H9 (cell line): ENCODE data around the gene TRIL. TPM values are rescaled to one million over a fixed set of nuclear protein-coding genes. Genes with fewer than 3 reads are reported as not detected.

Experiments
- DNase-seq: peaks from one replicate; pipeline ENCODE4 v3.0.0-alpha.2; 2017
- H2AFZ ChIP-seq: one replicate; pipeline ENCODE4 v1.6.1; 2013; ENCODE audit warnings: mild to moderate bottlenecking, low read length, control low read depth, moderate library complexity
- H2AK5ac ChIP-seq: 2 replicates; pipeline ENCODE4 v1.6.1; 2013; ENCODE audit warnings: low read length, control low read depth, mixed read lengths; ENCODE audit not compliant: insufficient read length
- H2BK120ac ChIP-seq: one replicate; pipeline ENCODE4 v1.6.1; 2013; ENCODE audit warnings: low read depth, mild to moderate bottlenecking, low read length, control low read depth, inconsistent platforms; ENCODE audit not compliant: poor library complexity, severe bottlenecking
- H2BK12ac ChIP-seq: 2 replicates; pipeline ENCODE4 v1.6.1; 2013; ENCODE audit warnings: low read length, control low read depth, mixed read lengths, low read depth; ENCODE audit not compliant: insufficient read length
- H2BK15ac ChIP-seq: 2 replicates; pipeline ENCODE4 v1.6.1; 2013; ENCODE audit warnings: low read depth, low read length, control low read depth
- H2BK20ac ChIP-seq: one replicate; pipeline ENCODE4 v1.6.1; 2013; ENCODE audit warnings: low read depth, mild to moderate bottlenecking, low read length, control low read depth, inconsistent platforms; ENCODE audit not compliant: poor library complexity, severe bottlenecking
- H2BK5ac ChIP-seq: 2 replicates; pipeline ENCODE4 v1.6.1; 2013; ENCODE audit warnings: low read length, control low read depth, mixed read lengths; ENCODE audit not compliant: insufficient read length
- H3K14ac ChIP-seq: 2 replicates; pipeline ENCODE4 v1.6.1; 2013; ENCODE audit warnings: low read length, control low read depth; ENCODE audit not compliant: insufficient read depth
- H3K18ac ChIP-seq: 2 replicates; pipeline ENCODE4 v1.6.1; 2013; ENCODE audit warnings: low read depth, mild to moderate bottlenecking, mixed read lengths, low read length, control low read depth; ENCODE audit not compliant: insufficient read length
- H3K23ac ChIP-seq: 2 replicates; pipeline ENCODE4 v1.6.1; 2013; ENCODE audit warnings: low read length, control low read depth, mixed read lengths, low read depth; ENCODE audit not compliant: insufficient read length
- H3K23me2 ChIP-seq: 2 replicates; pipeline ENCODE4 v1.6.1; 2013; ENCODE audit warnings: low read depth, mild to moderate bottlenecking, mixed read lengths, low read length, control low read depth; ENCODE audit not compliant: insufficient read length, poor library complexity, severe bottlenecking
- H3K27ac ChIP-seq: 2 replicates; pipeline ENCODE4 v1.5.1; 2013; ENCODE audit warnings: low read length, control low read depth, mixed read lengths, low read depth; ENCODE audit not compliant: insufficient read length
- H3K27me3 ChIP-seq: 2 replicates; pipeline ENCODE4 v1.6.1; 2013; ENCODE audit warnings: low read length, control low read depth, inconsistent platforms; ENCODE audit not compliant: insufficient read depth
- H3K4ac ChIP-seq: 2 replicates; pipeline ENCODE4 v1.6.1; 2013; ENCODE audit warnings: low read depth, mild to moderate bottlenecking, control low read depth, inconsistent platforms, low read length, moderate library complexity
- H3K4me1 ChIP-seq: 2 replicates; pipeline ENCODE4 v1.6.1; 2013; ENCODE audit warnings: low read length, control low read depth, inconsistent platforms; ENCODE audit not compliant: insufficient read depth
- H3K4me2 ChIP-seq: 2 replicates; pipeline ENCODE4 v1.6.1; 2013; ENCODE audit warnings: low read length, control low read depth, mixed read lengths; ENCODE audit not compliant: insufficient read length, insufficient read depth
- H3K56ac ChIP-seq: 2 replicates; pipeline ENCODE4 v1.6.1; 2013; ENCODE audit warnings: low read depth, mild to moderate bottlenecking, mixed read lengths, low read length, control low read depth; ENCODE audit not compliant: insufficient read length
- H3K79me1 ChIP-seq: 2 replicates; pipeline ENCODE4 v1.6.1; 2013; ENCODE audit warnings: low read depth, mild to moderate bottlenecking, moderate library complexity, low read length, control low read depth, inconsistent platforms; ENCODE audit not compliant: insufficient read depth, poor library complexity, severe bottlenecking
- H3K79me2 ChIP-seq: 2 replicates; pipeline ENCODE4 v1.6.1; 2013; ENCODE audit warnings: low read length, control low read depth, inconsistent platforms; ENCODE audit not compliant: insufficient read depth
- H3K9ac ChIP-seq: 2 replicates; pipeline ENCODE4 v1.6.1; 2013; ENCODE audit warnings: low read length, control low read depth, mixed read lengths; ENCODE audit not compliant: insufficient read length; ENCODE audit errors: extremely low read depth
- H3K9me3 ChIP-seq: one replicate; pipeline ENCODE4 v1.6.1; 2013; ENCODE audit warnings: low read depth, low read length, inconsistent platforms; ENCODE audit not compliant: control insufficient read depth
- H3T11ph ChIP-seq: one replicate; pipeline ENCODE4 v1.6.1; 2013; ENCODE audit warnings: mild to moderate bottlenecking, low read length, control low read depth, inconsistent platforms
- H4K20me1 ChIP-seq: one replicate; pipeline ENCODE4 v1.6.1; 2013; ENCODE audit not compliant: control insufficient read depth, insufficient read length, insufficient read depth
- H4K5ac ChIP-seq: 2 replicates; pipeline ENCODE4 v1.6.1; 2013; ENCODE audit warnings: low read depth, mild to moderate bottlenecking, mixed read lengths, low read length, control low read depth; ENCODE audit not compliant: insufficient read length
- H4K8ac ChIP-seq: replicated peaks from 2 replicates; pipeline ENCODE4 v1.6.1; 2013; ENCODE audit warnings: low read length, control low read depth, mixed read lengths, low read depth; ENCODE audit not compliant: insufficient read length
- H4K91ac ChIP-seq: 2 replicates; pipeline ENCODE4 v1.6.1; 2013; ENCODE audit warnings: low read depth, mild to moderate bottlenecking, moderate library complexity, mixed read lengths, low read length, control low read depth; ENCODE audit not compliant: insufficient read length
- H3K27ac Mint-ChIP-seq, 3 experiments: 2 replicates in 2 of 3; 3 replicates in 1 of 3; pipeline ENCODE4 v1.8.0; 2020 to 2021; ENCODE audit warnings: mixed read lengths in 3 of 3, mild to moderate bottlenecking in 1 of 3, moderate library complexity in 1 of 3
- H3K27me3 Mint-ChIP-seq: 2 replicates; pipeline ENCODE4 v1.8.0; 2021; ENCODE audit warnings: low read depth, mild to moderate bottlenecking, moderate library complexity, mixed read lengths
- H3K36me3 Mint-ChIP-seq, 3 experiments: 2 replicates in 2 of 3; 3 replicates in 1 of 3; pipeline ENCODE4 v1.8.0; 2020 to 2021; ENCODE audit warnings: low read depth in 3 of 3, mixed read lengths in 3 of 3; ENCODE audit not compliant: insufficient read depth in 1 of 3
- H3K4me1 Mint-ChIP-seq, 2 experiments: 2 replicates each; pipeline ENCODE4 v1.8.0; 2020; ENCODE audit warnings: mixed read lengths in 2 of 2
- H3K4me3 Mint-ChIP-seq, 2 experiments: 2 replicates in 1 of 2; 3 replicates in 1 of 2; pipeline ENCODE4 v1.8.0; 2020 to 2021; ENCODE audit warnings: mild to moderate bottlenecking in 2 of 2, mixed read lengths in 2 of 2, moderate library complexity in 1 of 2
- H3K9me3 Mint-ChIP-seq, 2 experiments: 2 replicates in 1 of 2; 3 replicates in 1 of 2; pipeline ENCODE4 v1.8.0; 2020; ENCODE audit warnings: mild to moderate bottlenecking in 2 of 2, mixed read lengths in 2 of 2, moderate library complexity in 1 of 2
- CTCF ChIP-seq: fragments of 200-600 bp; sonication (generic); conservative IDR thresholded peaks from 3 replicates; pipeline ENCODE4 v1.8.0; 2021; ENCODE audit warnings: antibody characterized with exemption, mild to moderate bottlenecking
- WGBS: extraction: QIAGEN DNeasy Blood & Tissue Kit; methylation state at CpG from one replicate; pipeline ENCODE4 v1.1.7; 2013; ENCODE audit warnings: missing lambda C conversion rate, low lambda C conversion rate, mixed read lengths; ENCODE audit not compliant: insufficient read length; ENCODE audit errors: extremely low coverage; 5-methylcytosine and 5-hydroxymethylcytosine counted together
- total RNA-seq: library from RNA; stranded (reverse); gene quantifications from 2 replicates; pipeline ENCODE4 v1.2.1, GENCODE V29; 2021

TRIL gene
- total RNA-seq, 1 experiment from 2014 or later: 3.1 TPM

DNA sequence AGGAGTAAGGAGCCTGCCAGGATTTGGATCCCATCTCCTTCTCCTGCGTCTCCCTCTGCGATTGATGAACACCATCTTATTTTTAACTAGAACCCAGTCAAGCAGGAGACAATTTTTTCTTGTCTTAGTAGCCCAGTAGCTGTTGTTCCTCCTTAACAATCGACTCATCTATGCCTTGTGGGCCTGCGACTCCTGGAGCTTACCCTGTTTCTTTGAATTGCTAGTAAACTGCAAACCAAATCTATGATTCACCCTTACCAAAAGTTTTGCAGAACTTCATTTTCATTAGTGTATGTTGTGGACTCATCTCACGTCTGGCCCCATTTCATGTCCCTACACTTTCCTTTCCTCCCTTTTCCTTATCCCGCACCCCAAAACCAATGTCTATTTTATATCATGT is 37.7 kb downstream of the TRIL start:
- Mint-ChIP-seq H3K27me3 (peaks cover 3% of the 10 kb centered on the region), H3K4me1 (peaks cover 19 to 21% of the 10 kb centered on the region in 2 experiments), H3K4me3 (no peak overlapping the region), H3K9me3 (peaks cover 0 to 2% of the 10 kb centered on the region in 2 experiments; a peak in 1 of 5 replicates), H3K36me3 (peaks cover 0 to 4% (median 0%) of the 10 kb centered on the region in 3 experiments; a peak in 2 of 7 replicates), H3K27ac (no peak overlapping the region; a peak in 1 of 7 replicates)
- no peak for TF ChIP-seq CTCF
- Histone ChIP-seq H3K27me3 (no peaks in the 10 kb centered on the region), H4K20me1 (no peaks in the 10 kb centered on the region), H3K23me2 (no peaks in the 10 kb centered on the region), H2BK120ac (no peak overlapping the region), H2AK5ac (no peak overlapping the region), H3K4me1 (peaks cover 2% of the 10 kb centered on the region), H3K14ac (no peak overlapping the region), H3T11ph (no peak overlapping the region), H4K8ac (no peak overlapping the region), H2BK12ac (no peak overlapping the region), H4K91ac (no peak overlapping the region), H3K79me2 (no peaks in the 10 kb centered on the region), H3K23ac (no peak overlapping the region), H2BK5ac (no peak overlapping the region), H3K4me2 (no peak overlapping the region), H4K5ac (no peak overlapping the region), H3K27ac (no peak overlapping the region), H3K4ac (no peak overlapping the region), H2AFZ (no peak overlapping the region), H2BK15ac (no peak overlapping the region), H2BK20ac (no peak overlapping the region), H3K79me1 (no peaks in the 10 kb centered on the region), H3K18ac (no peak overlapping the region), H3K9ac (no peak overlapping the region), H3K56ac (no peak overlapping the region), H3K9me3 (no peaks in the 10 kb centered on the region)
- DNase-seq: no peak
- no CpG with 5 or more reads among the region's 6 CpGs for WGBS
